Measurements from ENCODE around the gene BCL2L11.

The BCL2L11 gene

GRCh38 chr2:111138839-111139238, 18.1 kb downstream of the BCL2L11 start:
- DNase-seq (ENCODE audit: low read depth in 1 of 2, low spot score in 1 of 2): no peak
- H3K27ac ChIP-seq (replicated peaks): no peak overlapping the region
- no peaks in the 10 kb centered on the region for H3K27me3 ChIP-seq (ENCODE audit: insufficient read depth, poor library complexity, severe bottlenecking)
- TF ChIP-seq REST (IDR thresholded peaks at IDR 0.05; ENCODE audit: insufficient replicate concordance, low read depth): no peak
- TF ChIP-seq POLR2AphosphoS5 (IDR thresholded peaks at IDR 0.05; ENCODE audit: low read depth): no peak
- no peak for TF ChIP-seq GABPA (IDR thresholded peaks at IDR 0.05; ENCODE audit: low read depth)
- TF ChIP-seq CTCF (IDR thresholded peaks at IDR 0.05; ENCODE audit: insufficient read depth, low read length): no peak
- no peak for TF ChIP-seq SPI1 (IDR thresholded peaks at IDR 0.05; ENCODE audit: borderline replicate concordance, low read depth)
- no peak overlapping the region for H3K4me3 ChIP-seq (replicated peaks; ENCODE audit: insufficient read depth, low read length)

GRCh38 chr2:111139637-111140317, 19.1 kb downstream of the BCL2L11 start:
- H3K4me3 ChIP-seq (replicated peaks; ENCODE audit: insufficient read depth, low read length): no peak overlapping the region
- no peak for TF ChIP-seq REST (IDR thresholded peaks at IDR 0.05; ENCODE audit: insufficient replicate concordance, low read depth)
- no peak for TF ChIP-seq CTCF (IDR thresholded peaks at IDR 0.05; ENCODE audit: insufficient read depth, low read length)
- TF ChIP-seq POLR2AphosphoS5 (IDR thresholded peaks at IDR 0.05; ENCODE audit: low read depth): no peak
- TF ChIP-seq SPI1 (IDR thresholded peaks at IDR 0.05; ENCODE audit: borderline replicate concordance, low read depth): no peak
- TF ChIP-seq GABPA (IDR thresholded peaks at IDR 0.05; ENCODE audit: low read depth): no peak
- H3K27ac ChIP-seq (replicated peaks): no peak overlapping the region
- no peak for DNase-seq (ENCODE audit: low read depth in 1 of 2, low spot score in 1 of 2)
- H3K27me3 ChIP-seq (ENCODE audit: insufficient read depth, poor library complexity, severe bottlenecking): no peaks in the 10 kb centered on the region

- H3K27me3 ChIP-seq (ENCODE audit: insufficient read depth, poor library complexity, severe bottlenecking): no peaks in the 10 kb centered on the region
Observed at GRCh38 chr2:111140815-111141214, 20.1 kb downstream of the BCL2L11 start.

GRCh38 chr2:111142101-111142500, 21.4 kb downstream of the BCL2L11 start:
- DNase-seq (ENCODE audit: low read depth in 1 of 2, low spot score in 1 of 2): no peak
- Histone ChIP-seq H3K27ac (replicated peaks) (no peak overlapping the region), H3K27me3 (ENCODE audit: insufficient read depth, poor library complexity, severe bottlenecking) (no peaks in the 10 kb centered on the region), H3K4me3 (replicated peaks; ENCODE audit: insufficient read depth, low read length) (no peak overlapping the region)
- TF ChIP-seq REST (IDR thresholded peaks at IDR 0.05; ENCODE audit: insufficient replicate concordance, low read depth): no peak
- no peak for TF ChIP-seq CTCF (IDR thresholded peaks at IDR 0.05; ENCODE audit: insufficient read depth, low read length)
- no peak for TF ChIP-seq POLR2AphosphoS5 (IDR thresholded peaks at IDR 0.05; ENCODE audit: low read depth)
- TF ChIP-seq GABPA (IDR thresholded peaks at IDR 0.05; ENCODE audit: low read depth): no peak

More at GRCh38 chr2:111140815-111141214, 20.1 kb downstream of the BCL2L11 start:
- DNase-seq (ENCODE audit: low read depth in 1 of 2, low spot score in 1 of 2): no peak
- TF ChIP-seq SPI1 (IDR thresholded peaks at IDR 0.05; ENCODE audit: borderline replicate concordance, low read depth): no peak
- no peak for TF ChIP-seq POLR2AphosphoS5 (IDR thresholded peaks at IDR 0.05; ENCODE audit: low read depth)
- H3K27ac ChIP-seq (replicated peaks): no peak overlapping the region
- no peak overlapping the region for H3K4me3 ChIP-seq (replicated peaks; ENCODE audit: insufficient read depth, low read length)

Measured in HL-60 (cell line).